IMR-90 (cell line): ENCODE data around the gene UST. TPM values are rescaled to one million over a fixed set of nuclear protein-coding genes. Genes with fewer than 3 reads are reported as not detected.

Source experiments
- ATAC-seq: fragments of 200-7000 bp; cut with Tn5 transposase; 2 replicates; pipeline ENCODE4 v1.9.1; 2020; ENCODE audit warnings: low read depth, mild to moderate bottlenecking, moderate library complexity
- BruUV-seq: library from RNA; stranded (reverse); fragments of 400-500 nt; replicated peaks from 2 replicates; lab custom pipeline; 2021; lab: Mats Ljungman, UMichigan
- CTCF ChIA-PET: fragments of 300-600 bp; formaldehyde crosslinking; extraction: SDS; loops from one replicate; lab custom pipeline; 2021; ENCODE audit warnings: antibody characterized with exemption; lab: Yijun Ruan, JAX
- POLR2A ChIA-PET: fragments of 300-600 bp; sonication (Branson Sonifier 250); formaldehyde crosslinking; loops from one replicate; lab custom pipeline; 2022; ENCODE audit warnings: antibody characterized with exemption; ENCODE audit not compliant: unreplicated experiment; lab: Charles Lee
- DNase-seq: peaks from one replicate; pipeline ENCODE4 v3.0.0; 2013
- H2AFZ ChIP-seq: replicated peaks from 2 replicates; pipeline ENCODE3; 2013; ENCODE audit warnings: low read length, mild to moderate bottlenecking; ENCODE audit not compliant: poor library complexity
- H2AK5ac ChIP-seq: 2 replicates; pipeline ENCODE4 v1.6.1; 2013; ENCODE audit warnings: low read depth, low read length, inconsistent platforms
- H2AK9ac ChIP-seq: replicated peaks from 2 replicates; pipeline ENCODE3; 2013; ENCODE audit warnings: mild to moderate bottlenecking, low read depth, low read length, moderate library complexity; ENCODE audit not compliant: poor library complexity
- H2BK120ac ChIP-seq: 2 replicates; pipeline ENCODE4 v1.6.1; 2013; ENCODE audit warnings: low read depth, low read length, inconsistent platforms
- H2BK15ac ChIP-seq: 3 replicates; pipeline ENCODE4 v1.6.1; 2013; ENCODE audit warnings: low read depth, low read length, inconsistent platforms
- H2BK20ac ChIP-seq: 2 replicates; pipeline ENCODE4 v1.6.1; 2013; ENCODE audit warnings: low read depth, mild to moderate bottlenecking, inconsistent platforms, low read length, moderate library complexity
- H2BK5ac ChIP-seq: 2 replicates; pipeline ENCODE4 v1.6.1; 2013; ENCODE audit warnings: mild to moderate bottlenecking, low read depth, low read length, inconsistent platforms; ENCODE audit not compliant: poor library complexity, severe bottlenecking
- H3K14ac ChIP-seq: replicated peaks from 2 replicates; pipeline ENCODE4 v1.6.1; 2013; ENCODE audit warnings: low read depth, low read length, inconsistent platforms
- H3K18ac ChIP-seq: 2 replicates; pipeline ENCODE4 v1.6.1; 2013; ENCODE audit warnings: low read depth, low read length, control low read depth
- H3K23ac ChIP-seq: 2 replicates; pipeline ENCODE4 v1.6.1; 2013; ENCODE audit warnings: low read depth, low read length, inconsistent platforms
- H3K27ac ChIP-seq: 2 replicates; pipeline ENCODE4 v1.5.1; 2013; ENCODE audit warnings: mild to moderate bottlenecking, control low read depth, low read length; ENCODE audit not compliant: insufficient read depth
- H3K27me3 ChIP-seq: 2 replicates; pipeline ENCODE4 v1.6.1; 2013; ENCODE audit warnings: low read length; ENCODE audit not compliant: control insufficient read depth, insufficient read depth
- H3K36me3 ChIP-seq: 2 replicates; pipeline ENCODE4 v1.6.1; 2013; ENCODE audit warnings: low read length, mixed read lengths; ENCODE audit not compliant: control insufficient read depth, insufficient read depth
- H3K4ac ChIP-seq: 2 replicates; pipeline ENCODE4 v1.6.1; 2013; ENCODE audit warnings: low read depth, low read length, inconsistent platforms
- H3K4me1 ChIP-seq: 2 replicates; pipeline ENCODE4 v1.6.1; 2013; ENCODE audit warnings: low read length, mixed read lengths; ENCODE audit not compliant: control insufficient read depth, insufficient read depth
- H3K4me2 ChIP-seq: 2 replicates; pipeline ENCODE4 v1.6.1; 2013; ENCODE audit warnings: low read depth, mild to moderate bottlenecking, control low read depth, low read length, moderate library complexity
- H3K4me3 ChIP-seq: 2 replicates; pipeline ENCODE4 v1.5.1; 2013; ENCODE audit warnings: low read depth, mild to moderate bottlenecking, control low read depth, low read length, moderate library complexity; ENCODE audit not compliant: insufficient read depth
- H3K56ac ChIP-seq: 2 replicates; pipeline ENCODE4 v1.6.1; 2013; ENCODE audit warnings: low read length, inconsistent platforms; ENCODE audit not compliant: insufficient read depth; ENCODE audit errors: extremely low read depth
- H3K79me1 ChIP-seq, 2 experiments: 2 replicates each; pipeline ENCODE4 v1.6.1; 2013; ENCODE audit warnings: low read length in 2 of 2, inconsistent platforms in 1 of 2, low read depth in 1 of 2
- H3K9ac ChIP-seq: 2 replicates; pipeline ENCODE4 v1.6.1; 2013; ENCODE audit warnings: low read depth, low read length, control low read depth
- H3K9me1 ChIP-seq: 2 replicates; pipeline ENCODE4 v1.6.1; 2013; ENCODE audit warnings: low read length, inconsistent platforms; ENCODE audit not compliant: insufficient read depth
- H3K9me3 ChIP-seq: 2 replicates; pipeline ENCODE4 v1.6.1; 2013; ENCODE audit warnings: low read length; ENCODE audit not compliant: control insufficient read depth, insufficient read depth
- H4K20me1 ChIP-seq: 2 replicates; pipeline ENCODE4 v1.6.1; 2013; ENCODE audit warnings: low read length, inconsistent platforms; ENCODE audit not compliant: insufficient read depth
- H4K5ac ChIP-seq: 2 replicates; pipeline ENCODE4 v1.6.1; 2013; ENCODE audit warnings: mild to moderate bottlenecking, low read depth, low read length, control low read depth
- H4K8ac ChIP-seq, 2 experiments: 2 replicates each; pipeline ENCODE4 v1.6.1; 2013; ENCODE audit warnings: low read depth in 2 of 2, low read length in 2 of 2, control low read depth in 1 of 2, inconsistent platforms in 1 of 2
- H4K91ac ChIP-seq: 2 replicates; pipeline ENCODE4 v1.6.1; 2013; ENCODE audit warnings: low read depth, low read length, inconsistent platforms; ENCODE audit not compliant: insufficient read depth
- BHLHE40 ChIP-seq: fragments of 150-350 bp; IDR thresholded peaks from 2 replicates; pipeline ENCODE4 v1.6.1; 2016; ENCODE audit warnings: mild to moderate bottlenecking, low read depth, low read length
- CEBPB ChIP-seq: IDR thresholded peaks from 2 replicates; pipeline ENCODE4 v1.6.1; 2012; ENCODE audit warnings: low read depth, low read length, improper control_type of control experiment
- CHD1 ChIP-seq: IDR thresholded peaks from 2 replicates; pipeline ENCODE4 v1.6.1; 2012; ENCODE audit warnings: low read depth, low read length, improper control_type of control experiment
- FOS ChIP-seq: fragments of 150-350 bp; IDR thresholded peaks from 2 replicates; pipeline ENCODE4 v1.6.1; 2016; ENCODE audit warnings: low read depth, low read length
- MAZ ChIP-seq: IDR thresholded peaks from 2 replicates; pipeline ENCODE4 v1.6.1; 2012; ENCODE audit warnings: low read depth, mild to moderate bottlenecking, low read length, improper control_type of control experiment, moderate library complexity, borderline replicate concordance
- NFE2L2 ChIP-seq: fragments of 150-350 bp; IDR thresholded peaks from 2 replicates; pipeline ENCODE4 v1.6.1; 2016; ENCODE audit warnings: low read depth, mild to moderate bottlenecking, low read length
- POLR2A ChIP-seq: IDR thresholded peaks from 2 replicates; pipeline ENCODE4 v1.6.1; 2012; ENCODE audit warnings: mild to moderate bottlenecking, low read depth, low read length
- RAD21 ChIP-seq: IDR thresholded peaks from 2 replicates; pipeline ENCODE4 v1.6.1; 2012; ENCODE audit warnings: low read length, improper control_type of control experiment
- RCOR1 ChIP-seq: IDR thresholded peaks from 2 replicates; pipeline ENCODE4 v1.6.1; 2012; ENCODE audit warnings: mild to moderate bottlenecking, low read length, improper control_type of control experiment; ENCODE audit not compliant: insufficient replicate concordance
- RFX5 ChIP-seq: IDR thresholded peaks from 2 replicates; pipeline ENCODE4 v1.8.0; 2012; ENCODE audit warnings: low read depth, mild to moderate bottlenecking, low read length, moderate library complexity
- WGBS, 2 experiments: methylation state at CpG; one replicate each; pipeline versions ENCODE4 v1.1.5 to v1.1.7; 2013; ENCODE audit warnings: missing lambda C conversion rate in 2 of 2; ENCODE audit not compliant: insufficient read length in 1 of 2; ENCODE audit errors: extremely low coverage in 2 of 2; 5-methylcytosine and 5-hydroxymethylcytosine counted together
- dilution Hi-C: fragments of 300-500 bp; cut with HindIII; formaldehyde crosslinking; loops from one replicate; pipeline ENCODE4 v1.14.3; 2018; ENCODE audit warnings: low sequenced_read_pairs; ENCODE audit not compliant: unreplicated experiment
- in situ Hi-C: fragments of 300-500 bp; cut with MboI; formaldehyde crosslinking; loops from 3 replicates; pipeline ENCODE4 v1.14.3; 2019; ENCODE audit warnings: low sequenced_read_pairs, inconsistent platforms, mixed read lengths
- intact Hi-C: fragments of 100-400 bp; cut with micrococcal nuclease; formaldehyde crosslinking; loops from 2 replicates; pipeline ENCODE4 v1.10.0; 2022
- polyA plus RNA-seq, 3 experiments: library from polyadenylated mRNA; depleted of rRNA; stranded (reverse); fragments of >200 nt; gene quantifications; 2 replicates each; pipeline ENCODE4 v1.2.3, GENCODE V29; 2012; ENCODE audit warnings: low replicate concordance in 1 of 3
- total RNA-seq: library from RNA; depleted of rRNA; stranded (reverse); fragments of >200 nt; gene quantifications from 2 replicates; pipeline ENCODE4 v1.2.3, GENCODE V29; 2012

Gene UST
- total and polyA plus RNA-seq, 2 of the 4 experiments (the other 2 are of a cell fraction), result 7.7 to 13.8 TPM

DNA sequence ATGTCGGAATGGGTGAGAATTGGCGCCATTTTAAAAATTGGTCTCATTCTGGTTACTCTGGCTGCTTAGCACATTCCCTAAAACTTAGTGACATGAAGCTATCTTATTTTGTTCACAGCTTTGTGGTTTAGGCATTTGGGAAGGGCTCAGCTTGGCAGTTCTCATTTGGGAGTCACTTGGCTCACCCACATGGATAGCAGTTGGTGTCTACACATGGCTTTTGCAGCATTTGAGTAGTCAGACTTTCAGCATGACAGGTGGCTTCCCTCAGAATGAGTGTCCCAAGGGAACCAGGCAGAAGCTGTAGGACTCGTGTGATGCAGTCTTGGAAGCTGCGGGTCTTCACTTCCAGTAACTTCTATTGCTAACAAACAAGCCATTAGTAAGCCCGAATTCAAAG lies 64.6 kb downstream of the UST start:
- Histone ChIP-seq H4K5ac (no peak overlapping the region), H3K14ac (no peak overlapping the region), H3K79me1 (peaks cover 32 to 37% of the 10 kb centered on the region in 2 experiments; a peak in 3 of 4 replicates), H2BK120ac (no peak overlapping the region), H4K91ac (no peak overlapping the region), H3K9me3 (peaks cover 2% of the 10 kb centered on the region; the same call in 1 of the 2 replicates), H3K27me3 (no peaks in the 10 kb centered on the region), H3K4me1 (peaks cover 2% of the 10 kb centered on the region; the same call in 1 of the 2 replicates), H2BK15ac (no peak overlapping the region), H3K23ac (no peak overlapping the region), H3K4me2 (no peak overlapping the region), H2BK20ac (no peak overlapping the region), H2AFZ (no peak overlapping the region), H4K8ac (no peak overlapping the region), H3K27ac (no peak overlapping the region), H3K4ac (no peak overlapping the region), H2AK9ac (no peak overlapping the region), H3K4me3 (no peak overlapping the region), H3K18ac (no peak overlapping the region), H4K20me1 (no peaks in the 10 kb centered on the region), H3K36me3 (no peaks in the 10 kb centered on the region), H2AK5ac (no peak overlapping the region), H2BK5ac (no peak overlapping the region), H3K9ac (no peak overlapping the region), H3K56ac (no peak overlapping the region), H3K9me1 (no peaks in the 10 kb centered on the region)
- CTCF ChIA-PET, result interaction anchor here (0.7 kb wide), 1 partner anchor 10 kb away, joined by 4 read pairs; no protein-coding TSS in a partner anchor
- WGBS, 2 experiments, result 100% methylated on average over 2 of the region's 5 CpGs; no CpG with 5 or more reads in 1 of the 2 experiments
- no TSS peak for BruUV-seq
- POLR2A ChIA-PET, result no interaction called here
- intact Hi-C loops, result no loop called here
- ATAC-seq (no peak), DNase-seq (no peak)
- in situ Hi-C loops, result no loop called here
- TF ChIP-seq RAD21 (no peak), MAZ (no peak), BHLHE40 (no peak), POLR2A (no peak), CEBPB (no peak), NFE2L2 (no peak), FOS (no peak), CHD1 (no peak), RFX5 (no peak), RCOR1 (no peak)
- dilution Hi-C loops, result no loop called here
